Smooth muscle cell (in vitro differentiated cells): Measurements from ENCODE around the gene CLDN5. TPM values are rescaled to one million over a fixed set of nuclear protein-coding genes. Genes with fewer than 3 reads are reported as not detected.

Source experiments
- DNase-seq: peaks from one replicate; lab custom pipeline; 2025; ENCODE audit not compliant: unreplicated experiment; lab: John Stamatoyannopoulos, UW
- H2AFZ ChIP-seq: fragments of 200-600 bp; sonication (generic); 2 replicates; pipeline ENCODE4 v1.6.0; 2016; ENCODE audit warnings: antibody characterized with exemption, low read depth, mild to moderate bottlenecking
- H3F3A ChIP-seq: fragments of 200-600 bp; sonication (generic); 2 replicates; pipeline ENCODE4 v1.6.0; 2017; ENCODE audit warnings: antibody characterized with exemption, low read depth
- H3K27ac ChIP-seq: fragments of 200-600 bp; sonication (generic); 2 replicates; pipeline ENCODE4 v1.5.1; 2016; ENCODE audit warnings: low read depth, mild to moderate bottlenecking
- H3K27me3 ChIP-seq: fragments of 200-600 bp; sonication (generic); 2 replicates; pipeline ENCODE4 v1.6.1; 2016; ENCODE audit warnings: low read depth, mild to moderate bottlenecking
- H3K36me3 ChIP-seq: fragments of 200-600 bp; sonication (generic); 2 replicates; pipeline ENCODE4 v1.5.1; 2016; ENCODE audit warnings: low read depth
- H3K4me1 ChIP-seq: fragments of 200-600 bp; sonication (generic); 2 replicates; pipeline ENCODE4 v1.5.1; 2016; ENCODE audit warnings: low read depth
- H3K4me2 ChIP-seq: fragments of 200-600 bp; sonication (generic); 2 replicates; pipeline ENCODE4 v1.6.0; 2016; ENCODE audit warnings: mild to moderate bottlenecking
- H3K4me3 ChIP-seq: fragments of 200-600 bp; sonication (generic); 2 replicates; pipeline ENCODE4 v1.5.1; 2016; ENCODE audit warnings: mild to moderate bottlenecking
- H3K79me2 ChIP-seq: fragments of 200-600 bp; sonication (generic); 2 replicates; pipeline ENCODE4 v1.6.0; 2016; ENCODE audit warnings: low read depth, mild to moderate bottlenecking
- H3K9ac ChIP-seq: fragments of 200-600 bp; sonication (generic); 2 replicates; pipeline ENCODE4 v1.6.0; 2016; ENCODE audit warnings: low read depth
- H3K9me3 ChIP-seq: fragments of 200-600 bp; sonication (generic); replicated peaks from 2 replicates; pipeline ENCODE4 v1.5.1; 2016; ENCODE audit warnings: low read depth
- H4K20me1 ChIP-seq: fragments of 200-600 bp; sonication (generic); 2 replicates; pipeline ENCODE4 v1.6.0; 2016; ENCODE audit warnings: low read depth
- CTCF ChIP-seq: fragments of 200-600 bp; sonication (generic); IDR thresholded peaks from 2 replicates; pipeline ENCODE4 v1.5.1; 2017; ENCODE audit warnings: borderline replicate concordance, mild to moderate bottlenecking, antibody characterized with exemption; ENCODE audit not compliant: insufficient read depth, poor library complexity, severe bottlenecking
- WGBS: methylation state at CpG from one replicate; pipeline ENCODE4 v1.1.7; 2016; ENCODE audit warnings: low lambda C conversion rate; 5-methylcytosine and 5-hydroxymethylcytosine counted together
- polyA plus RNA-seq: library from polyadenylated mRNA; unstranded; fragments of >200 nt; fragmentation: Nextera tagmentation; extraction: Ambion mirVana; gene quantifications from 2 replicates; pipeline ENCODE4 v1.2.1, GENCODE V29; 2016
- total RNA-seq: library from RNA; depleted of rRNA; stranded (reverse); fragments of >200 nt; gene quantifications from 2 replicates; pipeline ENCODE4 v1.2.3, GENCODE V29; 2014

CLDN5 gene
- total and polyA plus RNA-seq, 2 experiments from 2014 or later, result 0.11 TPM; not detected in 1

GRCh38 chr22:19518635-19519034 lies 5.6 kb downstream of the CLDN5 start:
- H3K9ac ChIP-seq, result no peak overlapping the region
- no peak for DNase-seq
- TF ChIP-seq CTCF, result no peak
- H3K9me3 ChIP-seq, result no peaks in the 10 kb centered on the region
- no peaks in the 10 kb centered on the region for H3K36me3 ChIP-seq
- peaks cover 7% of the 10 kb centered on the region for H3K4me1 ChIP-seq
- H2AFZ ChIP-seq, result no peak overlapping the region
- peaks cover 27% of the 10 kb centered on the region for H3K27me3 ChIP-seq
- H3K4me3 ChIP-seq, result no peak overlapping the region
- no peaks in the 10 kb centered on the region for H3K79me2 ChIP-seq
- no peaks in the 10 kb centered on the region for H4K20me1 ChIP-seq
- no peaks in the 10 kb centered on the region for H3F3A ChIP-seq
- H3K4me2 ChIP-seq, result no peak overlapping the region
- H3K27ac ChIP-seq, result no peak overlapping the region
- WGBS, result 96% methylated on average over 10 of the region's 10 CpGs

- H3K4me1 ChIP-seq, result peaks cover 1% of the 10 kb centered on the region
- H3K27me3 ChIP-seq, result peaks cover 21% of the 10 kb centered on the region
- no peak for DNase-seq
- no peak overlapping the region for H3K9ac ChIP-seq
- H3K9me3 ChIP-seq, result no peaks in the 10 kb centered on the region
- H3K4me3 ChIP-seq, result no peak overlapping the region
- no peak overlapping the region for H2AFZ ChIP-seq
- no peaks in the 10 kb centered on the region for H3K79me2 ChIP-seq
- H3K36me3 ChIP-seq, result no peaks in the 10 kb centered on the region
- H3K27ac ChIP-seq, result no peak overlapping the region
- H4K20me1 ChIP-seq, result no peaks in the 10 kb centered on the region
- no peaks in the 10 kb centered on the region for H3F3A ChIP-seq
- no peak for TF ChIP-seq CTCF
- WGBS, result 96% methylated on average over 12 of the region's 12 CpGs
- H3K4me2 ChIP-seq, result no peak overlapping the region
Observed at GRCh38 chr22:19517919-19518611, 6.1 kb downstream of the CLDN5 start.

- H2AFZ ChIP-seq, result no peak overlapping the region
- H3K27me3 ChIP-seq, result peaks cover 12% of the 10 kb centered on the region
- H3F3A ChIP-seq, result no peaks in the 10 kb centered on the region
- H3K36me3 ChIP-seq, result no peaks in the 10 kb centered on the region
- 99% methylated on average over 10 of the region's 10 CpGs for WGBS
- no peaks in the 10 kb centered on the region for H3K79me2 ChIP-seq
- DNase-seq, result no peak
- no peak overlapping the region for H3K4me3 ChIP-seq
- TF ChIP-seq CTCF, result no peak
- H4K20me1 ChIP-seq, result no peaks in the 10 kb centered on the region
- H3K4me2 ChIP-seq, result no peak overlapping the region
- H3K4me1 ChIP-seq, result no peaks in the 10 kb centered on the region
- no peak overlapping the region for H3K27ac ChIP-seq
- no peak overlapping the region for H3K9ac ChIP-seq
- no peaks in the 10 kb centered on the region for H3K9me3 ChIP-seq
Observed at GRCh38 chr22:19517171-19517500, 7.1 kb downstream of the CLDN5 start.
